ENCODE measurements around the gene FOXO3. TPM values are rescaled to one million over a fixed set of nuclear protein-coding genes. Genes with fewer than 3 reads are reported as not detected.

FOXO3 gene
- total RNA-seq, 1 experiment from 2014 or later, result 43.8 TPM

GRCh38 chr6:108564178-108564577 is 3.5 kb downstream of the FOXO3 start:
- H3K36me3 ChIP-seq (ENCODE audit: control insufficient read depth, insufficient read depth, low read length), result no peaks in the 10 kb centered on the region; the same call in none of the 2 replicates
- peak overlapping the region in 1 of 2 experiments; percentile 21; a peak in 1 of 4 replicates for H3K4me3 ChIP-seq (ENCODE audit: low read depth in 2 of 2, low read length in 2 of 2)
- DNase-seq (ENCODE audit: low read depth, low spot score), result peak; percentile 82
- ATAC-seq, result no peak
- no TSS peak for BruUV-seq (replicated peaks)
- intact Hi-C loops (cut with micrococcal nuclease; ENCODE audit: unreplicated experiment) (loop anchor here (5.0 kb wide), 1 partner anchor 273 kb away; no protein-coding TSS in a partner anchor), in situ Hi-C loops (cut with HindIII; ENCODE audit: low pct_unique_long_range_greater_than_20kb, low sequenced_read_pairs) (no loop called here)
- TF ChIP-seq CTCF (IDR thresholded peaks at IDR 0.05) (no peak), TCF7L2 (IDR thresholded peaks at IDR 0.05; ENCODE audit: low read depth, low read length) (no peak), REST (IDR thresholded peaks at IDR 0.05; ENCODE audit: insufficient read depth in 1 of 2, low read depth in 2 of 2, low read length in 1 of 2) (no peak)
- CTCF ChIA-PET, result no interaction called here
- no peaks in the 10 kb centered on the region for H3K9me3 ChIP-seq (ENCODE audit: control insufficient read depth, insufficient read depth, low read depth, low read length)
- peaks cover 34% of the 10 kb centered on the region for H3K4me1 ChIP-seq (ENCODE audit: control insufficient read depth, insufficient read depth, low read length)
- POLR2A ChIA-PET, result no interaction called here
- no peaks in the 10 kb centered on the region for H3K27me3 ChIP-seq (ENCODE audit: control insufficient read depth, insufficient read depth, low read length)
- peak overlapping the region; percentile 66; the same call in 1 of the 2 replicates for H3K27ac ChIP-seq (ENCODE audit: low read length)

- BruUV-seq (replicated peaks), result no TSS peak
- intact Hi-C loops (cut with micrococcal nuclease; ENCODE audit: unreplicated experiment), result no loop called here
These were observed 4.5 kb downstream of the FOXO3 start for GRCh38 chr6:108565091-108565766.

More at GRCh38 chr6:108565091-108565766, 4.5 kb downstream of the FOXO3 start:
- ChIA-PET CTCF (interaction anchor here (0.7 kb wide), 1 partner anchor 223 kb away, joined by 5 read pairs; no protein-coding TSS in a partner anchor), POLR2A (interaction anchor here (0.6 kb wide), 1 partner anchor 293 kb away, joined by 3 read pairs; no protein-coding TSS in a partner anchor)
- no peaks in the 10 kb centered on the region for H3K9me3 ChIP-seq (ENCODE audit: control insufficient read depth, insufficient read depth, low read depth, low read length)
- DNase-seq (ENCODE audit: low read depth, low spot score), result no peak
- H3K4me1 ChIP-seq (ENCODE audit: control insufficient read depth, insufficient read depth, low read length), result peaks cover 34% of the 10 kb centered on the region
- H3K27me3 ChIP-seq (ENCODE audit: control insufficient read depth, insufficient read depth, low read length), result no peaks in the 10 kb centered on the region
- H3K27ac ChIP-seq (ENCODE audit: low read length), result peak overlapping the region; percentile 45
- TF ChIP-seq CTCF (IDR thresholded peaks at IDR 0.05) (no peak), TCF7L2 (IDR thresholded peaks at IDR 0.05; ENCODE audit: low read depth, low read length) (no peak), POLR2AphosphoS5 (IDR thresholded peaks at IDR 0.05; ENCODE audit: low read depth, low read length) (no peak), REST (IDR thresholded peaks at IDR 0.05; ENCODE audit: insufficient read depth in 1 of 2, low read depth in 2 of 2, low read length in 1 of 2) (no peak), SIN3A (IDR thresholded peaks at IDR 0.05; ENCODE audit: borderline replicate concordance, insufficient read depth, low read depth, low read length) (no peak)
- no peaks in the 10 kb centered on the region; the same call in none of the 2 replicates for H3K36me3 ChIP-seq (ENCODE audit: control insufficient read depth, insufficient read depth, low read length)
- no peak for ATAC-seq
- no peak overlapping the region for H3K4me3 ChIP-seq (ENCODE audit: low read depth in 2 of 2, low read length in 2 of 2)
- in situ Hi-C loops (cut with HindIII; ENCODE audit: low pct_unique_long_range_greater_than_20kb, low sequenced_read_pairs), result no loop called here
